ENCODE data around the gene LMO3. TPM values are rescaled to one million over a fixed set of nuclear protein-coding genes. Genes with fewer than 3 reads are reported as not detected.

The LMO3 gene
- total and polyA plus RNA-seq, 2 donors (not counting 3 experiments of a cell fraction or from before 2014, with no cell fraction given) = not detected

GRCh38 chr12:16506394-16506793, 99.6 kb downstream of the LMO3 start:
- CTCF ChIA-PET = no interaction called here
- BruUV-seq (replicated peaks) = no TSS peak
- FAIRE-seq = no peak

More at GRCh38 chr12:16506394-16506793, 99.6 kb downstream of the LMO3 start:
- dilution Hi-C loops (cut with MboI; ENCODE audit: extremely low pct_ligation_motif_present, low sequenced_read_pairs) (no loop called here), intact Hi-C loops (cut with micrococcal nuclease) (no loop called here)
- H3K27me3 ChIP-seq (ENCODE audit: control insufficient read depth in 2 of 2, insufficient read depth in 2 of 2, low read length in 2 of 2) = no peaks in the 10 kb centered on the region
- H2AFZ ChIP-seq (ENCODE audit: low read depth, low read length) = no peak overlapping the region
- H3K27ac ChIP-seq (ENCODE audit: insufficient read depth, low read depth, low read length) = no peak overlapping the region
- H3K4me3 ChIP-seq (replicated peaks in 1 of 3; ENCODE audit: insufficient read depth in 1 of 3, low read depth in 1 of 3, low read length in 3 of 3) = no peak overlapping the region
- no peaks in the 10 kb centered on the region for H3K4me1 ChIP-seq (ENCODE audit: control insufficient read depth, extremely low read depth, insufficient read depth, low read length)
- no peaks in the 10 kb centered on the region for H4K20me1 ChIP-seq (replicated peaks; ENCODE audit: control insufficient read depth, extremely low read depth, insufficient read depth, low read length)
- H3K9me1 ChIP-seq (replicated peaks; ENCODE audit: control insufficient read depth, extremely low read depth, insufficient read depth, low read length) = no peaks in the 10 kb centered on the region
- H3K9me3 ChIP-seq (replicated peaks; ENCODE audit: control insufficient read depth, insufficient read depth, low read length) = no peaks in the 10 kb centered on the region
- H3K79me2 ChIP-seq (ENCODE audit: control insufficient read depth, insufficient read depth, low read length) = no peaks in the 10 kb centered on the region
- POLR2A ChIA-PET = no interaction called here
- H3K9ac ChIP-seq (replicated peaks; ENCODE audit: extremely low read depth, insufficient read depth, low read length) = no peak overlapping the region
- no peak for DNase-seq (ENCODE audit: low read depth, low spot score)
- no peak overlapping the region for H3K4me2 ChIP-seq (ENCODE audit: insufficient read depth, low read length)
- no peaks in the 10 kb centered on the region for H3K36me3 ChIP-seq (ENCODE audit: control insufficient read depth in 2 of 2, extremely low read depth in 1 of 2, insufficient read depth in 2 of 2, low read length in 2 of 2)
- TF ChIP-seq FOS (IDR thresholded peaks at IDR 0.05; ENCODE audit: borderline replicate concordance, insufficient read depth, low read length) (no peak), MYC (IDR thresholded peaks at IDR 0.05; ENCODE audit: low read depth, low read length) (no peak), POLR2AphosphoS5 (IDR thresholded peaks at IDR 0.05; ENCODE audit: insufficient read depth, low read depth, low read length) (no peak), CTCF (IDR thresholded peaks at IDR 0.05; ENCODE audit: extremely low read depth in 1 of 2, insufficient read depth in 1 of 2, low read depth in 1 of 2, low read length in 2 of 2) (no peak), EZH2 (IDR thresholded peaks at IDR 0.05; ENCODE audit: borderline replicate concordance, low read depth, low read length, severe bottlenecking) (no peak), JUN (IDR thresholded peaks at IDR 0.05; ENCODE audit: borderline replicate concordance, insufficient read depth, insufficient read length, low read depth) (no peak), MAX (IDR thresholded peaks at IDR 0.05; ENCODE audit: insufficient read depth, insufficient read length) (no peak), GATA2 (IDR thresholded peaks at IDR 0.05; ENCODE audit: insufficient read depth, insufficient read length, low read depth, low read length) (no peak), POLR2A (IDR thresholded peaks at IDR 0.05; ENCODE audit: low read depth, low read length) (no peak)

Data from endothelial cell of umbilical vein (primary cell).